Liver (tissue), 9 donors: ENCODE measurements around the gene PSIP1. TPM values are rescaled to one million over a fixed set of nuclear protein-coding genes. Genes with fewer than 3 reads are reported as not detected.
A peak's percentile ranks its signal among the peaks of the same experiment; 100 is the strongest.

Experiments used
- DNase-seq: peaks from one replicate; pipeline ENCODE4 v3.0.0-alpha.2; 2017; ENCODE audit warnings: low spot score
- H3K27ac ChIP-seq, 2 donors: one replicate each; pipeline ENCODE4 v1.7.0; 2013; ENCODE audit warnings: inconsistent platforms in 2 of 2, low read length in 2 of 2, control low read depth in 1 of 2, low read depth in 1 of 2, mild to moderate bottlenecking in 1 of 2
- H3K27me3 ChIP-seq, 4 donors: one replicate each; pipeline versions ENCODE4 v1.6.1 to v1.7.0; 2013; ENCODE audit warnings: low read length in 3 of 4, inconsistent platforms in 1 of 4, mild to moderate bottlenecking in 1 of 4, moderate library complexity in 1 of 4; ENCODE audit not compliant: control insufficient read depth in 4 of 4, insufficient read depth in 4 of 4
- H3K36me3 ChIP-seq, 4 donors: one replicate each; pipeline versions ENCODE4 v1.6.1 to v1.7.0; 2013; ENCODE audit warnings: low read length in 3 of 4, mild to moderate bottlenecking in 3 of 4, low read depth in 1 of 4, moderate library complexity in 1 of 4; ENCODE audit not compliant: control insufficient read depth in 4 of 4, insufficient read depth in 3 of 4
- H3K4me1 ChIP-seq, 4 donors: one replicate each; pipeline versions ENCODE4 v1.6.1 to v1.7.0; 2013; ENCODE audit warnings: low read length in 3 of 4, mild to moderate bottlenecking in 3 of 4, moderate library complexity in 1 of 4; ENCODE audit not compliant: control insufficient read depth in 4 of 4, insufficient read depth in 4 of 4
- H3K4me3 ChIP-seq, 3 donors: one replicate each; pipeline versions ENCODE4 v1.6.1 to v1.7.0; 2013; ENCODE audit warnings: low read length in 3 of 3, control low read depth in 1 of 3, low read depth in 1 of 3, mild to moderate bottlenecking in 1 of 3
- H3K9ac ChIP-seq, 2 donors: one replicate each; pipeline ENCODE4 v1.7.0; 2013; ENCODE audit warnings: low read length in 2 of 2, mild to moderate bottlenecking in 2 of 2, moderate library complexity in 2 of 2, control low read depth in 1 of 2, low read depth in 1 of 2
- H3K9me3 ChIP-seq, 4 donors: one replicate each; pipeline versions ENCODE4 v1.6.1 to v1.7.0; 2013; ENCODE audit warnings: low read length in 3 of 4; ENCODE audit not compliant: control insufficient read depth in 4 of 4
- ATF3 ChIP-seq: IDR thresholded peaks from 2 replicates; pipeline ENCODE4 v1.6.1; 2016; ENCODE audit warnings: antibody characterized with exemption
- EGR1 ChIP-seq, 2 donors: IDR thresholded peaks; 2 replicates each; pipeline ENCODE4 v1.6.1; 2016 to 2018; ENCODE audit warnings: antibody characterized with exemption in 2 of 2, low read depth in 2 of 2
- FOXA1 ChIP-seq: IDR thresholded peaks from 2 replicates; pipeline ENCODE4 v1.6.1; 2016; ENCODE audit warnings: antibody characterized with exemption
- FOXA2 ChIP-seq: IDR thresholded peaks from 2 replicates; pipeline ENCODE4 v1.6.1; 2016; ENCODE audit warnings: antibody characterized with exemption
- GABPA ChIP-seq, 2 donors: IDR thresholded peaks in 1 of 2; conservative IDR thresholded peaks in 1 of 2; 2 replicates each; pipeline ENCODE4 v1.6.1; 2016; ENCODE audit warnings: antibody characterized with exemption in 2 of 2, mild to moderate bottlenecking in 1 of 2, moderate library complexity in 1 of 2
- HNF4A ChIP-seq, 2 donors: conservative IDR thresholded peaks; 2 replicates each; pipeline ENCODE4 v1.6.1; 2016; ENCODE audit warnings: antibody characterized with exemption in 2 of 2, mild to moderate bottlenecking in 2 of 2
- HNF4G ChIP-seq: IDR thresholded peaks from 2 replicates; pipeline ENCODE4 v1.6.1; 2016; ENCODE audit warnings: antibody characterized with exemption
- JUND ChIP-seq, 2 donors: IDR thresholded peaks; 2 replicates each; pipeline ENCODE4 v1.6.1; 2016; ENCODE audit warnings: antibody characterized with exemption in 2 of 2
- NR2F2 ChIP-seq: IDR thresholded peaks from 2 replicates; pipeline ENCODE4 v1.6.1; 2016; ENCODE audit warnings: antibody characterized with exemption
- RAD21 ChIP-seq, 2 donors: IDR thresholded peaks; 2 replicates each; pipeline ENCODE4 v1.6.1; 2016; ENCODE audit warnings: antibody characterized with exemption in 2 of 2, mild to moderate bottlenecking in 2 of 2
- REST ChIP-seq: IDR thresholded peaks from 2 replicates; pipeline ENCODE4 v1.6.1; 2016; ENCODE audit warnings: antibody characterized with exemption, mild to moderate bottlenecking
- RXRA ChIP-seq, 2 donors: IDR thresholded peaks; 2 replicates each; pipeline ENCODE4 v1.6.1; 2017 to 2018; ENCODE audit warnings: antibody characterized with exemption in 2 of 2, mild to moderate bottlenecking in 1 of 2
- SP1 ChIP-seq: IDR thresholded peaks from 2 replicates; pipeline ENCODE4 v1.6.1; 2018; ENCODE audit warnings: antibody characterized with exemption, mild to moderate bottlenecking
- TAF1 ChIP-seq: conservative IDR thresholded peaks from 2 replicates; pipeline ENCODE4 v1.6.1; 2016; ENCODE audit warnings: antibody characterized with exemption, mild to moderate bottlenecking
- YY1 ChIP-seq: IDR thresholded peaks from 2 replicates; pipeline ENCODE4 v1.6.1; 2016; ENCODE audit warnings: antibody characterized with exemption, mild to moderate bottlenecking
- ZBTB33 ChIP-seq: IDR thresholded peaks from 2 replicates; pipeline ENCODE4 v1.6.1; 2016; ENCODE audit warnings: antibody characterized with exemption
- WGBS: extraction: QIAGEN DNeasy Blood & Tissue Kit; methylation state at CpG from one replicate; pipeline ENCODE4 v1.1.7; 2013; 5-methylcytosine and 5-hydroxymethylcytosine counted together
- polyA plus RNA-seq, 2 donors: library from polyadenylated mRNA; stranded (reverse) in 1 of 2; unstranded in 1 of 2; fragments of 200-250 nt in 1 of 2; fragments of >200 nt in 1 of 2; fragmentation: Nextera tagmentation in 1 of 2; extraction: Ambion mirVana in 1 of 2; gene quantifications; one replicate each; pipeline versions ENCODE4 v1.2.1 to v1.2.3, GENCODE V29; 2013 to 2015
- total RNA-seq, 2 donors: library from RNA; depleted of rRNA; stranded (reverse); fragments of >200 nt; gene quantifications; one replicate each; pipeline ENCODE4 v1.2.3, GENCODE V29; 2014
- TF ChIP-seq, protein P1 (sequence below): IDR thresholded peaks from 2 replicates; pipeline ENCODE4 v1.6.1; 2016; ENCODE audit warnings: antibody characterized with exemption
- TF ChIP-seq, protein P2 (sequence below): fragments of 150-350 bp; IDR thresholded peaks from 2 replicates; pipeline ENCODE4 v1.5.1; 2017; ENCODE audit warnings: improper control_type of control experiment, low read depth, low read length; ENCODE audit not compliant: missing input control
- donor health status: healthy.
- donor health status: healthy.
- donor health status: healthy.
- donor health status: healthy.
- donor health status: healthy.

PSIP1 gene
- total and polyA plus RNA-seq, 4 donors: 9.2 to 22.7 (median 13.2) TPM

DNA sequence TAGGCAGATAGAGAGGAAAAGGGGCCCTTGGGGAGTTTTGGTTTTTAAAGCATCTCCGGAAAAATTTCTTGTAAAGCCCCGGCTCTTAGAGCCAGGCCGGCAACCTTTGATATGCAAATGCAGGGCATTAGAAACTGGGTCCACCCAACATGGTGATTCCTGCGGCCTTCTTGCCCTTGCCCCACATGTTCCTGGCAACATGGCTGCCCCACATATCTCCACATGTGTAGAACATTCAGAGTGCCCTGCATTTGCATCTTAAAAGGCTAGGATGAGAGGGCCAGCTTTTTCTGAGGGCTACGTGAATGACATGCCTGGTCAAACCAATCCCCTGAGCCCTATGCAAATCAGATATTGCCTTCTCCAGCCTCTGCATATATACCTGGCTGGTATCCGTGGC, 93.1 kb downstream of the PSIP1 start:
- Histone ChIP-seq H3K4me1 (peaks cover 0 to 5% (median 0%) of the 10 kb centered on the region in 4 donors), H3K4me3 (no peak overlapping the region), H3K36me3 (no peaks in the 10 kb centered on the region), H3K9me3 (no peaks in the 10 kb centered on the region), H3K27ac (no peak overlapping the region), H3K9ac (no peak overlapping the region), H3K27me3 (no peaks in the 10 kb centered on the region)
- WGBS: 89% methylated on average over 6 of the region's 6 CpGs
- DNase-seq: no peak
- TF ChIP-seq HNF4A (conservative IDR thresholded peaks at IDR 0.05) (no peak), FOXA2 (no peak), GABPA (IDR thresholded peaks at IDR 0.05 in 1 of 2, conservative IDR thresholded peaks at IDR 0.05 in 1 of 2) (no peak), NR2F2 (no peak), FOXA1 (no peak), REST (no peak), JUND (IDR thresholded peaks at IDR 0.05) (no peak), RAD21 (IDR thresholded peaks at IDR 0.05) (no peak), EGR1 (IDR thresholded peaks at IDR 0.05; ENCODE audit: low read depth in 2 of 2) (no peak), RXRA (IDR thresholded peaks at IDR 0.05) (no peak), YY1 (no peak), ZBTB33 (no peak), HNF4G (no peak), TAF1 (no peak), SP1 (no peak)
- TF ChIP-seq, protein P1, sequence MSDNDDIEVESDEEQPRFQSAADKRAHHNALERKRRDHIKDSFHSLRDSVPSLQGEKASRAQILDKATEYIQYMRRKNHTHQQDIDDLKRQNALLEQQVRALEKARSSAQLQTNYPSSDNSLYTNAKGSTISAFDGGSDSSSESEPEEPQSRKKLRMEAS: no peak
- TF ChIP-seq, protein P2, sequence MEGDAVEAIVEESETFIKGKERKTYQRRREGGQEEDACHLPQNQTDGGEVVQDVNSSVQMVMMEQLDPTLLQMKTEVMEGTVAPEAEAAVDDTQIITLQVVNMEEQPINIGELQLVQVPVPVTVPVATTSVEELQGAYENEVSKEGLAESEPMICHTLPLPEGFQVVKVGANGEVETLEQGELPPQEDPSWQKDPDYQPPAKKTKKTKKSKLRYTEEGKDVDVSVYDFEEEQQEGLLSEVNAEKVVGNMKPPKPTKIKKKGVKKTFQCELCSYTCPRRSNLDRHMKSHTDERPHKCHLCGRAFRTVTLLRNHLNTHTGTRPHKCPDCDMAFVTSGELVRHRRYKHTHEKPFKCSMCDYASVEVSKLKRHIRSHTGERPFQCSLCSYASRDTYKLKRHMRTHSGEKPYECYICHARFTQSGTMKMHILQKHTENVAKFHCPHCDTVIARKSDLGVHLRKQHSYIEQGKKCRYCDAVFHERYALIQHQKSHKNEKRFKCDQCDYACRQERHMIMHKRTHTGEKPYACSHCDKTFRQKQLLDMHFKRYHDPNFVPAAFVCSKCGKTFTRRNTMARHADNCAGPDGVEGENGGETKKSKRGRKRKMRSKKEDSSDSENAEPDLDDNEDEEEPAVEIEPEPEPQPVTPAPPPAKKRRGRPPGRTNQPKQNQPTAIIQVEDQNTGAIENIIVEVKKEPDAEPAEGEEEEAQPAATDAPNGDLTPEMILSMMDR: no peak

- TF ChIP-seq JUND (IDR thresholded peaks at IDR 0.05): peak; percentile 50 to 85
- TF ChIP-seq FOXA1: no peak
- no peak for TF ChIP-seq ATF3
- TF ChIP-seq, protein P2: peak; percentile 50
- peak; percentile 82 to 86 for TF ChIP-seq RAD21 (IDR thresholded peaks at IDR 0.05)
- TF ChIP-seq HNF4A (conservative IDR thresholded peaks at IDR 0.05): peak in 1 of 2 donors; percentile 34
- H3K4me3 ChIP-seq: no peak overlapping the region
- no peak overlapping the region for H3K9ac ChIP-seq
- no peak overlapping the region for H3K27ac ChIP-seq
- H3K36me3 ChIP-seq: no peaks in the 10 kb centered on the region
- no peaks in the 10 kb centered on the region for H3K27me3 ChIP-seq
- no peaks in the 10 kb centered on the region for H3K4me1 ChIP-seq
- WGBS: 28% methylated on average over 2 of the region's 2 CpGs
- H3K9me3 ChIP-seq: no peaks in the 10 kb centered on the region
- DNase-seq: peak; percentile 43
These were observed 93.9 kb downstream of the PSIP1 start for GRCh38 chr9:15416880-15417279.
